ENCODE results near the gene PTGDS. TPM values are rescaled to one million over a fixed set of nuclear protein-coding genes. Genes with fewer than 3 reads are reported as not detected.

The PTGDS gene
- total RNA-seq, 1 experiment from 2014 or later: 1.1 TPM

GRCh38 chr9:136980669-136981478 lies 3.6 kb downstream of the PTGDS start:
- Mint-ChIP-seq H3K27me3 (ENCODE audit: insufficient read depth, unreplicated experiment) (no peaks in the 10 kb centered on the region), H3K27ac (ENCODE audit: low read depth, unreplicated experiment) (no peak overlapping the region), H3K4me1 (ENCODE audit: insufficient read depth, unreplicated experiment) (no peaks in the 10 kb centered on the region), H3K4me3 (ENCODE audit: unreplicated experiment) (no peak overlapping the region), H3K9me3 (ENCODE audit: unreplicated experiment) (no peaks in the 10 kb centered on the region), H3K36me3 (ENCODE audit: insufficient read depth, unreplicated experiment) (no peaks in the 10 kb centered on the region)
- intact Hi-C loops (cut with micrococcal nuclease): no loop called here
- no TSS peak for BruUV-seq (replicated peaks)
- POLR2A ChIA-PET: interaction anchor here (0.6 to 1.2 kb wide), 2 partner anchors 11 to 44 kb away, joined by 3 to 4 read pairs; partner anchors contain the start of gene PAXX
- CTCF ChIA-PET: interaction anchor here (0.6 kb wide), 1 partner anchor 122 kb away, joined by 3 read pairs; no protein-coding TSS in a partner anchor
- DNase-seq (ENCODE audit: unreplicated experiment): no peak
- no peak for TF ChIP-seq CTCF (IDR thresholded peaks at IDR 0.05; ENCODE audit: unreplicated experiment)

- H3K36me3 Mint-ChIP-seq (ENCODE audit: insufficient read depth, unreplicated experiment): no peaks in the 10 kb centered on the region
- H3K27me3 Mint-ChIP-seq (ENCODE audit: insufficient read depth, unreplicated experiment): no peaks in the 10 kb centered on the region
- no peak for DNase-seq (ENCODE audit: unreplicated experiment)
- BruUV-seq (replicated peaks): no TSS peak
- no peak for TF ChIP-seq CTCF (IDR thresholded peaks at IDR 0.05; ENCODE audit: unreplicated experiment)
- H3K27ac Mint-ChIP-seq (ENCODE audit: low read depth, unreplicated experiment): no peak overlapping the region
- H3K4me3 Mint-ChIP-seq (ENCODE audit: unreplicated experiment): no peak overlapping the region
- no peaks in the 10 kb centered on the region for H3K9me3 Mint-ChIP-seq (ENCODE audit: unreplicated experiment)
- intact Hi-C loops (cut with micrococcal nuclease): no loop called here
- CTCF ChIA-PET: no interaction called here
- POLR2A ChIA-PET: no interaction called here
- H3K4me1 Mint-ChIP-seq (ENCODE audit: insufficient read depth, unreplicated experiment): no peaks in the 10 kb centered on the region
Observed at GRCh38 chr9:136981588-136982231, 4.4 kb downstream of the PTGDS start.

GRCh38 chr9:136982232-136983051 lies 5.1 kb downstream of the PTGDS start, which contains the start of gene LCNL1:
LCNL1 (plus strand) TSS chr9:136982993; CDS start chr9:136983587, 594 bp downstream.
- no peaks in the 10 kb centered on the region for H3K27me3 Mint-ChIP-seq (ENCODE audit: insufficient read depth, unreplicated experiment)
- DNase-seq (ENCODE audit: unreplicated experiment): no peak
- no peak for TF ChIP-seq CTCF (IDR thresholded peaks at IDR 0.05; ENCODE audit: unreplicated experiment)
- ChIA-PET CTCF (no interaction called here), POLR2A (no interaction called here)
- no peak within 1 kb of the TSS for H3K4me3 Mint-ChIP-seq (ENCODE audit: unreplicated experiment)
- H3K9me3 Mint-ChIP-seq (ENCODE audit: unreplicated experiment): no peaks in the 10 kb centered on the region
- no peaks in the 10 kb centered on the region for H3K4me1 Mint-ChIP-seq (ENCODE audit: insufficient read depth, unreplicated experiment)
- BruUV-seq (replicated peaks): no TSS peak
- no peak within 1 kb of the TSS for H3K27ac Mint-ChIP-seq (ENCODE audit: low read depth, unreplicated experiment)
- intact Hi-C loops (cut with micrococcal nuclease): no loop called here
- no peaks in the 10 kb centered on the region for H3K36me3 Mint-ChIP-seq (ENCODE audit: insufficient read depth, unreplicated experiment)

GRCh38 chr9:136983167-136983566 lies 5.9 kb downstream of the PTGDS start:
- CTCF ChIA-PET: no interaction called here
- no peaks in the 10 kb centered on the region for H3K27me3 Mint-ChIP-seq (ENCODE audit: insufficient read depth, unreplicated experiment)
- no peaks in the 10 kb centered on the region for H3K4me1 Mint-ChIP-seq (ENCODE audit: insufficient read depth, unreplicated experiment)

More at GRCh38 chr9:136983167-136983566, 5.9 kb downstream of the PTGDS start:
- Mint-ChIP-seq H3K36me3 (ENCODE audit: insufficient read depth, unreplicated experiment) (no peaks in the 10 kb centered on the region), H3K9me3 (ENCODE audit: unreplicated experiment) (no peaks in the 10 kb centered on the region), H3K4me3 (ENCODE audit: unreplicated experiment) (no peak overlapping the region), H3K27ac (ENCODE audit: low read depth, unreplicated experiment) (no peak overlapping the region)
- no peak for TF ChIP-seq CTCF (IDR thresholded peaks at IDR 0.05; ENCODE audit: unreplicated experiment)
- intact Hi-C loops (cut with micrococcal nuclease): no loop called here
- no peak for DNase-seq (ENCODE audit: unreplicated experiment)
- POLR2A ChIA-PET: no interaction called here
- no TSS peak for BruUV-seq (replicated peaks)
